Rectal smooth muscle tissue (tissue), 1 donor: Measurements from ENCODE around the gene HNRNPR.
"Not testable (repeated sequence)": the region's sequence is repeated elsewhere in the genome, so short reads cannot be mapped to it uniquely, and the experiment has no call there.

ENCODE experiments used
- H3K27ac ChIP-seq: one replicate; pipeline ENCODE4 v1.7.0; 2013; ENCODE audit warnings: low read depth, low read length, inconsistent platforms
- H3K27me3 ChIP-seq: one replicate; pipeline ENCODE4 v1.7.0; 2013; ENCODE audit warnings: low read length; ENCODE audit not compliant: control insufficient read depth, insufficient read depth
- H3K36me3 ChIP-seq: one replicate; pipeline ENCODE4 v1.7.0; 2013; ENCODE audit warnings: low read length; ENCODE audit not compliant: control insufficient read depth, insufficient read depth
- H3K4me1 ChIP-seq: one replicate; pipeline ENCODE4 v1.7.0; 2013; ENCODE audit warnings: low read length; ENCODE audit not compliant: control insufficient read depth, insufficient read depth
- H3K4me3 ChIP-seq: one replicate; pipeline ENCODE4 v1.7.0; 2013; ENCODE audit warnings: low read length
- H3K9ac ChIP-seq: one replicate; pipeline ENCODE4 v1.7.0; 2013; ENCODE audit warnings: low read length

HNRNPR gene

DNA sequence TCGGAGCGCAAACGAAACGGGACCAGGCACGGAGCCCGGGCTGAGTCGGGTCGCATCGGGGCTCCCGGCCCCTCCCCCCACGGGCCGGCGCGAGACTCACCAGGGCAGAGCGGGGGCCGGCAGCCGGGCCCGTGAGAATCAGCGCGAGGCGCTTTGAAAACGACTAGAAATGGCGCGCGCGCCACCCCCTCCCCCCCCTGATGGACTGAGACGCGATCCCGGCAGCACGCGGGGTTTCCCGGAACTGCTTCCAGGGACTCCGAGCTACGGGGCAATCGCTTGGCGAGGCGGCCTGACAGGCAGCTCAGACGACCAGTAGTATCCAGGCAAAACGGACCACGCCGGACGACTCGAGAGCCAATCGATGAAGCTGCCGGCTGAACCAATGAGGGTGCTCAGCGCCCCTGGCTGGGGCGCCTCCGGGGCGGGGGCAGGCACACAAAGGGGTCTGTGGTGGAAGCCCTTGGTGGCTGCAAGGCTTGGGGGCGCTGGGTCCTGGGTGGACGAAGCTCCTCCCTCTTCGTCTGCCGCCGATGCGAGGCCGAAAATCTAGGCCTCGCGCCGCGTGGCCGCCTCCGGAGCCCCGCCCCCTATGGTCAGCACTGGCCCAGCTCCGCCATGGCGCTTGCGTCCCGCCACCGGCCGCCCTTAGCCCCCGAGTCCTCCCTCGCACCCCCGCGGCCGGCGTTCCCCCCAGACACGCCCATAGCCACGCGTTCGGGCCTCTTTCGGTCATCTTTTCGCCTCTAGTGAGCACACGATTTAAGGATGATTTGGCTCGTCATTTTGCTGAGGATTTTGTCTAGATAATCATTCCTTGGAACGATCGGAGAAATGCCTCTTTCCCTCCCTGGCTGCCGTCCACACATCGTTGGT, at the start of gene HNRNPR:
HNRNPR (minus strand) TSS at position 174 of the 876 bp plus-strand sequence. CDS start 3,276 bp downstream, outside the sequence.
- Histone ChIP-seq H3K4me1 (peaks cover 26% of the 10 kb centered on the region), H3K27me3 (no peaks in the 10 kb centered on the region), H3K27ac (peak within 1 kb of the TSS; percentile 97), H3K36me3 (peaks cover 2% of the 10 kb centered on the region), H3K9ac (peak within 1 kb of the TSS; percentile 93), H3K4me3 (peak within 1 kb of the TSS; percentile 94)

DNA sequence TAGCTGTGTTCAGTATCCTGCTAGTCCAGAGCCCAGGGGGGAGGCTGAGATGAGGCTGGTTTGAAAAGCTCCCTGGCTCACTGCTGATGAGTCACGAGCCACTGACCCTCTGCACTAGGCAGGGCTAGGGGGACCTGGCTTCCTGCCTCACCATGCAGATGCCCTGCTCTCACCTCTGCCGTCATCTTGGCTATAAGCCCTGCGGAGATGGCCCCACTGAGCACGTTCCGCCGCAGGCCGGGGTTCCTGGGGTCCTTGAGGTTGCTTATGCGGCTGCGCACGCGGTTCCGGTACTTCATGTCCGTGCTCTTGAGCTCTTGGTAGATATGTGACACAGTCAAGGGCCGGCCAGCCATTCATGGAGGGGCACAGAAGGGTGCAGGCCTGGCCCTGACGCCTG, 49.6 kb upstream of the HNRNPR start:
- Histone ChIP-seq H3K4me1 (peaks cover 18% of the 10 kb centered on the region), H3K27me3 (no peaks in the 10 kb centered on the region), H3K27ac (peak overlapping the region; percentile 87), H3K4me3 (no peak overlapping the region), H3K36me3 (peaks cover 5% of the 10 kb centered on the region), H3K9ac (no peak overlapping the region)

DNA sequence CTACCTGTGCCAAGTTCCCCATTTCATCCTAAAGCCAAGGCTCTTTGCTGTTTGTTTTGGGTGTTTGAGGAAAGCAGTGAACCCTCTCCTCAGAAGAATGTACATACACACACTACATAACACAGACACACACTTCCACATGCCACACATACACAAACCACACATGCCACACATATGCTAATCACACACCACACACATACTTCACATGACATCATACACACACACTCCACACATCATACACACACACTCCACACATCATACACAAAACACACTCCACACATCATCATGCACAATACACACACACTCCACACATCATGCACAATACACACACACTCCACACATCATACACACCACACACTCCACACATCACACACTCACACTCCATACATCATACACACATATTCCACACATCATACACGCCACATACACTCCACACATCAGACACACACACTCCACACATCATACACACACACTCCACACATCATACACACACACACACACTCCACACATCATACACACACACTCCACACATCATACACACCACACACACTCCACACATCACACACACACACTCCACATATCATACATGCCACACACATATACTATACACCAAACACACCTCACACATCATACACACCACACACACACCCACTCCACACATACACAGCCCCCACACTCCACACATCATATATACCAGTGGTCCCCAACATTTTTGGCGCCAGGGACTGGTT, 48.2 kb upstream of the HNRNPR start:
- Histone ChIP-seq H3K9ac (no peak overlapping the region), H3K4me1 (peaks cover 18% of the 10 kb centered on the region), H3K4me3 (no peak overlapping the region), H3K27ac (no peak overlapping the region), H3K27me3 (no peaks in the 10 kb centered on the region), H3K36me3 (peaks cover under 1% of the 10 kb centered on the region)

DNA sequence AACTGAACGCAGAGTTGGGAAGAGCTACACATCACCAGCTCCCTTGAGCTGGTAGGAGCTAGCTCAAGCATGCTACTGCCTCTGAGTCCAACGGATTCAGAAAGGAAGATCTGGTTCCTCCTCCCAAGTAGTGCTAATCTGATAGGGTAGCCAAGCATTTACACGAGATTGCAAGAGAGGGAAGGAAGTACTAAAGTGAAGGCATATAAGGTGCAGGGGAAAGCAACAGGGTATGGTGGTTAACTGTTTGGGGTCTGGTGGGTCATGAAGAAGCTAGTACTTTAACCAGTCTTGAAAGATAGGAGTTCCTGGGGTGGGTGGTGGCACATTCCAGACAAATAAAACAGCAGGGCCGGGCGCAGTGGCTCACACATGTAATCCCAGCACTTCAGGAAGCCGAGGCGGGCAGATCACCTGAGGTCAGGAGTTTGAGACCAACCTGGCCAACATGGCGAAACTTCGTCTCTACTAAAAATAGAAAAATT, 45.8 kb upstream of the HNRNPR start:
- no peak overlapping the region for H3K27ac ChIP-seq
- H3K9ac ChIP-seq, result no peak overlapping the region
- H3K36me3 ChIP-seq, result peaks cover 2% of the 10 kb centered on the region
- H3K4me1 ChIP-seq, result peaks cover 12% of the 10 kb centered on the region
- H3K27me3 ChIP-seq, result no peaks in the 10 kb centered on the region
- H3K4me3 ChIP-seq, result no peak overlapping the region

DNA sequence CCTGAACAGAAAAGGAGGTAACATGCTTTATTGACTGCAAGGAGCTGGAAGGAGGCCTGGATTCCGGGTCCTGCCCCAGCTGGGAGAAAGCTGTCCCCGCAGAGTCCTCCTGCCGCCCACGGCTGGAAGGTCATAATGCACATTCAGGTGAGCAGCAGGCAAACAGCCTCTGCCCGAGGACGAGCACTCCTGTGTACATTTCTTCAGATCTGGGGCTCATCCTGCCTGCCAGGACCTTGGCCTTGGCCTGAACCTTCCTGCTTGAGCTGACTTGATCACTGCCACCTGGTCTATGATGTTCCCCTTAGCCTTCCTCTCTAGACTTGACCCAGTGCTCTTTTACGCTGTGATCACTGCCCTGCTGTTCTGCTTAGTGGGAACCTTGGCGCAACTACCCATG, 43.4 kb upstream of the HNRNPR start:
- H3K36me3 ChIP-seq, result peaks cover 5% of the 10 kb centered on the region
- H3K4me3 ChIP-seq, result no peak overlapping the region
- no peaks in the 10 kb centered on the region for H3K27me3 ChIP-seq
- peaks cover 5% of the 10 kb centered on the region for H3K4me1 ChIP-seq
- H3K9ac ChIP-seq, result no peak overlapping the region
- no peak overlapping the region for H3K27ac ChIP-seq

DNA sequence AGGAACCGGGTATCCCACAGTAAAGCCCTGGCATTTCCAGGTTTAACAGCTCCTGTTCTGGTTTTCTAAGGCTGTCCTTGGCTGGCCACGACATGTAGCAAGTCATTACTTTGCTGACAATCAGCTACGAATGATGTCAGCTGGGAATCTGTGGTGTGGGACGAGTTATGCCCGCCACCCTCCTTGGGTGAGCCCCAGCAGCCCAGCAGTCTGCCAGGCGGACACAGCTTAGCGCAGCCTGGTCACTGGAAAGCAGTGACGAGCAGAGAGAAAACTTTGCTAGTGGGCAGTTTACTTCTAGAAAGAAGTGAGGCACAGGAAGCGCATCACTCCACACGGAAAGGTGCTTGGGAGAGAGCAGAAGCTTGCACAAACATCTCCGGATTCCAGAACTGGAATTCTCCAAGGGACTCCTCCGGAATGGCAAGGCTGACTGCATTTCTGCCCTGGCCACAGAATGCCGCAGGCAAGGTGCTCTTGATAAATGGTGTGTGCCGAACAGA, 41.1 kb upstream of the HNRNPR start:
- Histone ChIP-seq H3K4me1 (peaks cover 5% of the 10 kb centered on the region), H3K27me3 (no peaks in the 10 kb centered on the region), H3K4me3 (no peak overlapping the region), H3K27ac (no peak overlapping the region), H3K36me3 (peaks cover 11% of the 10 kb centered on the region), H3K9ac (no peak overlapping the region)

DNA sequence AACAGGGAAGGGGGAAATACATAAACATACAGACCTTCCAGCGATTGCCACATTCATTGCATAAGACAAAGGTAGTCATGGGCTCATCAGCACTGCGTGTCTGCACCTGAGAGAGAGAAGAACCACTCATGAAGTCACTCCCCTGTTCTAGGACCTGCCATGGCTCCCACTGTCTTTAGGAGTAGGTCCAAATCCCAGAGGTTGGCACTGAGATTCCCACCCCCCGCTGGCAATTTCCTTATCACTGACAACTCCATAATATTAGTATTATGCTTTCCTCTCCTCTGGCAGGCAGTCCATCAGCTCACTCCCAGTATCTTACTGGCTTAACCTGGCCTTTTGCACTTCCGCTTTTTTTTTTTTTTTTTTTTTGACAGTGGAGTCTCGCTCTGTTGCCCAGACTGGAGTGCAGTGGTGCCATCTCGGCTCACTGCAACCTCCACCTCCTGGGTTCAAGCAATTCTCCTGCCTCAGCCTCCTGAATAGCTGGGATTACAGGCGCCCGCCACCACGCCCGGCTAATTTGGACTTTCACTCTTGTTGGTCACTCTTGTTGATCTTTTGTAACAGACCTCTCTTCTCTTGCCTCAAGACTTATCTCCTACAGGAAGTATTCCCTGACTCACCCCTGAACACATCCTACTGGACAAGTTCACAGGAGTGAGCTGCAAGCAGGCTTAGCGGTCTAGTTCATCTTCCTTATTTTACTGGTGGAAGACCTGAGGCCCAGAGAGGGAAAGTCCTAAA, 40.4 kb upstream of the HNRNPR start:
- H3K27ac ChIP-seq, result no peak overlapping the region
- H3K4me3 ChIP-seq, result no peak overlapping the region
- no peak overlapping the region for H3K9ac ChIP-seq
- peaks cover 11% of the 10 kb centered on the region for H3K36me3 ChIP-seq
- no peaks in the 10 kb centered on the region for H3K27me3 ChIP-seq
- peaks cover 5% of the 10 kb centered on the region for H3K4me1 ChIP-seq

DNA sequence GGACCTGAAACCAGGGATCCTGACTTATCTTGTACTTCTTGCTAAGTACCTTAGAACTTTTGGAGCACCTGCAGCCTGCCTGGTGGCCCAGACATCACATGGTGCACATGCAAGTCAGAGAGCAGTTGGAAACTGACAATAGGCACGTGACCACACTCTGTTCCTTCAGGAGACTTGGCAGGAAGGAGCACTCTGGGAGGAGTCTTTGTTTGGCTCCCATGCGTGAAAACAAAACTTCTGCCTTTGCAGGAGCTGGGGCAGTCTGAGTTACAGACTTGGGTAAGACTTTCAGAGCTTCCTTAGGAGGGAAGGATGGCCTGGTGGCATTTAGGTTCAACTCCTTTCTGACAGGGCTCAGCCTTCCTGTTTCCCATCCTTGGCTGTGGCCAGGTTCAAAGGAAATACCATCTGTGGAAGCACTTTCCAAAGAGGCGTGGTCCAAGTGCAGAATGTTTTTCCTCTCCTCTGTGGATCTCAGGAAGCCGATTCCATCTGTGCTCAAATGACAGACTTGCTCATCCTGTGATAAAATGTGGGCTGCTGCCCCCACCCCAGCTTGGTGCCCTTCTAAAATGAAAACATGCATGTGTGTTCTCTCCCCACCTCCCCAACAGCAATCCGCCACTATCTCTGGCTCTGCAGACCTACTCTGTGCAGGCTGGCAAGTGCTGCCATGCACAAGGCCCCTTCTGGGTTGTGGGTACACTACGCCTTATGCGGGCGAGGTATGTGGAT, 39.7 kb upstream of the HNRNPR start:
- peaks cover 11% of the 10 kb centered on the region for H3K36me3 ChIP-seq
- no peak overlapping the region for H3K4me3 ChIP-seq
- peak overlapping the region; percentile 12 for H3K27ac ChIP-seq
- H3K9ac ChIP-seq, result no peak overlapping the region
- H3K27me3 ChIP-seq, result no peaks in the 10 kb centered on the region
- H3K4me1 ChIP-seq, result peaks cover 5% of the 10 kb centered on the region

DNA sequence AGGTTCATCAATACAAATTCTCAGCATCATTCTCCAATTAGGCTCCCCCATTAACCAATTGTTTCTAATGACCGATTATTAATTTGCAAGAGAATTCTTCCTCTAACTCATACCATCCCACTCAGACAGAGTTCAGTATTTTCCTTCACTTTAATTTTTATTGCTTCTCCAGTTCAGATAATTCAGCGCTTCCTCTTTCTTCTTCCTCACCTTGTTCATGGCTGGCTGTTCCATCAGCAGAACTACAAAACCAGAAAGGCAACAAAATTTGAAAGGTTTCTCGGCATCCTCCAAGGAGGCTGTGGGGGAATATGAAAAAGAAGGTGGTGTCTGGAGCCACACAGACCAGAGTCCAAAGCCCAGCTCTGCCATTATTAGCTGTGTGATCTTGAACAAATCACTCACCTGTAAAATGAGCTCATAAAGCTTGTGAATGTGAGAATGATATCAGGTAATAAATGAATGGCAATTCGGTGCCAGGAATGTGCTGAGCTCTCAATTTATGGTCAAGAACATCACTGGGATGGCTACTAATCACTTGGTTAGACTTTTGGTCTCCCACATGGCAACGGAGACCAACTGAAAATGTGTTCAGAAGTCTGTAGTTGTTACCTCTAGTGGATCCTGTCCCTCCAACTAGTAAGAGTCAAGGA, 37.3 kb upstream of the HNRNPR start:
- H3K4me3 ChIP-seq, result no peak overlapping the region
- no peak overlapping the region for H3K27ac ChIP-seq
- H3K27me3 ChIP-seq, result no peaks in the 10 kb centered on the region
- peaks cover 13% of the 10 kb centered on the region for H3K4me1 ChIP-seq
- peaks cover 11% of the 10 kb centered on the region for H3K36me3 ChIP-seq
- H3K9ac ChIP-seq, result no peak overlapping the region

DNA sequence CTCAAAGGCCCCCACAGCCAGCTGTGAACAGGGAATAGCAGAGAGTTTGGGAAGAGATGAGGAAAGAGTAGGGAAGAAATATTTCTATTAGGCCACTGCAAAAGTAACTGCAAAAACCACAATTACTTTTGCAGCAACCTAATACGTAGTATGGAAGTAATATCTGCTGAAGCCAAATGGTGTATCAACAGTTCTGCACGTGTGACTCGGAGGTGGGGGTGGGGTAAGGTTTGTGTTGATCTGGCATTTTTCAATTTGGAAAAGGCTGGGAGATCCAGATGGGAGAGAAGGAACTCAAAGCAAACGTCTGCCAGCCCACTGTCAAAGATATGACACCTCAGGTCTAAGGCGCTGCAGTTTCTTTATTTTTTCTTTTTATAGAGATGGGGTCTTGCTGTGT, 36.6 kb upstream of the HNRNPR start:
- peaks cover 13% of the 10 kb centered on the region for H3K4me1 ChIP-seq

DNA sequence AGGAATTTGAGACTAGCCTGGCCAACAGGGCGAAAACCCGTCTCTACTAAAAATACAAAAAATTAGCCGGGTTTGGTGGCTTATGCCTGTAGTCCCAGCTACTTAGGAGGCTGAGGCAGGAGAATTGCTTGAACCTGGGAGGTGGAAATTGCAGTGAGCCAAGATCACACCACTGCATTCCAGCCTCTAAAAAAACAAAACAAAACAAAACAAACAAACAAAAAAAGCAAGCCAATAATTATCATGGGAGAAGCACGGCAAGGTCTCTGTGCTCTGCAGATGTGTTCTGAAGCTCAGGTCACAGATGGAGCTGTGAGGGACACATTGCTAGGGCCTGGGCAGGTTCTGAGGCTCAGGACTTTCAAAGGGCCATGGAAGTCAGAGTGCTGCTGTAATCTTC, 36.2 kb upstream of the HNRNPR start:
- H3K27ac ChIP-seq, H3K4me3 ChIP-seq, H3K27me3 ChIP-seq, H3K36me3 ChIP-seq, H3K9ac ChIP-seq: not testable (repeated sequence)
- peaks cover 13% of the 10 kb centered on the region for H3K4me1 ChIP-seq

More for the DNA sequence above, 36.6 kb upstream of the HNRNPR start:
- no peak overlapping the region for H3K9ac ChIP-seq
- H3K4me3 ChIP-seq, result no peak overlapping the region
- no peak overlapping the region for H3K27ac ChIP-seq
- H3K36me3 ChIP-seq, result peaks cover 9% of the 10 kb centered on the region
- H3K27me3 ChIP-seq, result no peaks in the 10 kb centered on the region
